Fibroblast of skin of left biceps (primary cell): ENCODE results near the gene TAF9.
"Not testable (repeated sequence)": the region's sequence is repeated elsewhere in the genome, so short reads cannot be mapped to it uniquely, and the experiment has no call there.

Experiments
- DNase-seq, 2 experiments: peaks; one replicate each; pipeline ENCODE4 v3.0.0-alpha.2; 2013; ENCODE audit warnings: low read depth in 2 of 2

Gene TAF9, protein sequence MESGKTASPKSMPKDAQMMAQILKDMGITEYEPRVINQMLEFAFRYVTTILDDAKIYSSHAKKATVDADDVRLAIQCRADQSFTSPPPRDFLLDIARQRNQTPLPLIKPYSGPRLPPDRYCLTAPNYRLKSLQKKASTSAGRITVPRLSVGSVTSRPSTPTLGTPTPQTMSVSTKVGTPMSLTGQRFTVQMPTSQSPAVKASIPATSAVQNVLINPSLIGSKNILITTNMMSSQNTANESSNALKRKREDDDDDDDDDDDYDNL

DNA sequence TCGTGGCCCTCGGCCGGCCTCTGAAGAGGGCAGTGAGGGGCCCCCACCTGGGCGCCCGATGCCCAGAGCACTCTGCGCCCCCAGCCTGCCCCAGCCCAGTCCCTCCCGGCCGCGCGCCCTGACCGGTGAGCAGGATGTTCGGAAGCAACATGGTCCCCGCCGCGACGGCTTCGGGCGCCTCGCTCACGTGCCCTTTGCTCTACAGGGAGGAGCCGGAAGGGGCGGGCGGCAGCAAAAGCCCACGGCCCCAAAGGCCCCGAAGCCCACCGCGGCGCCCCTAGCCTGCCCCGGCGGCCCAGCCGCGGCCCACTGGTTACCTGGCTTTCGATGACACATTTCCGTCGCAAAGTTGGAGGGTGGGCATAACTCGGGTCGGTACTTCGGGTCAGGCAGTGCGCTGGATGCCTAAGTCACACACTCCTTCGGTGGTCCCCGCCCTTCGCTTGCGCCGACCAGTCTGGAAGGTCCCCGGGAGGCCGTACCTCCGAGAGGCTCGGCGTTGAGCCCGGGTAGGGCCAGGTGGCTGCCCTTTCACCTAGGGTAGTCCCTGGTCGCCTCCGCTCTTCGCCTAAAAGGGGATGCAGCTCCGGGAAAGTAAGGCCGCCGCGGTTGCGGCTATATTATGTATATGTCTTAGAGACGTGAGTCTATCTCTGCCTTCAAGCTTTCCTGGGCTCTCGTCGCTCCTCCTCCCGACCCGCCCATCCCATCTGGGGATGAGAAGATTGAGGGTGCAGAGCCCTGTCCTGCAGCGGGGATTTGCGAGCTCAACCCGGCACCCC, at the start of gene TAF9, which contains the start of the genes AK6 and RAD17:
TAF9 (minus strand) TSS at position 181 of the 782 bp plus-strand sequence. CDS start 3,783 bp downstream, outside the sequence.
AK6 (minus strand) TSS at position 181 of the 782 bp plus-strand sequence; CDS start at position 151, 30 bp downstream.
RAD17 (plus strand) TSS at position 479 of the 782 bp plus-strand sequence. CDS start 2,391 bp downstream, outside the sequence.
- DNase-seq = peak; percentile 75 to 76

GRCh38 chr5:69418554-69418953, 49.2 kb upstream of the TAF9 start:
- no peak for DNase-seq

- no peak for DNase-seq
Observed at GRCh38 chr5:69416699-69417098, 47.4 kb upstream of the TAF9 start.

DNA sequence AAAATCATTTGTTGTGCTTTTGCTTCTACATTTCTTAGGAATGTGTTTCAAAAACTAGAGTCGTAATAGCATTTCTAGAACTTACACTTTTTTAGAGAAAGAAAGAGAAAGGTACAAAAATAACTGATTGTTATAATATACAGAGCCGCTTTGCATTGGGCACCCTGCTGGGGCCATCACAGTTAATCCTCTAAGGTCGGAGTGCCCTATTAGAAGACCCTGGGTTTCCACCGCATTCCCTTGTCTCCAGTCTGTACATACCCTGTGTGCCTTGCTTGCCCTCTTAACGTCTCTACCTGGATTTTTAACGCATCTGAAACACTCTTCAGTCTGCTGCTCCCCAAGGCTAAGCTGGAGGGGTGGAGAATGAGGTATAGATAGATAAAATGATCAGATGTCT, 46.9 kb upstream of the TAF9 start:
- no peak for DNase-seq

- DNase-seq = no peak
Observed at GRCh38 chr5:69415584-69415958, 46.3 kb upstream of the TAF9 start.

DNA sequence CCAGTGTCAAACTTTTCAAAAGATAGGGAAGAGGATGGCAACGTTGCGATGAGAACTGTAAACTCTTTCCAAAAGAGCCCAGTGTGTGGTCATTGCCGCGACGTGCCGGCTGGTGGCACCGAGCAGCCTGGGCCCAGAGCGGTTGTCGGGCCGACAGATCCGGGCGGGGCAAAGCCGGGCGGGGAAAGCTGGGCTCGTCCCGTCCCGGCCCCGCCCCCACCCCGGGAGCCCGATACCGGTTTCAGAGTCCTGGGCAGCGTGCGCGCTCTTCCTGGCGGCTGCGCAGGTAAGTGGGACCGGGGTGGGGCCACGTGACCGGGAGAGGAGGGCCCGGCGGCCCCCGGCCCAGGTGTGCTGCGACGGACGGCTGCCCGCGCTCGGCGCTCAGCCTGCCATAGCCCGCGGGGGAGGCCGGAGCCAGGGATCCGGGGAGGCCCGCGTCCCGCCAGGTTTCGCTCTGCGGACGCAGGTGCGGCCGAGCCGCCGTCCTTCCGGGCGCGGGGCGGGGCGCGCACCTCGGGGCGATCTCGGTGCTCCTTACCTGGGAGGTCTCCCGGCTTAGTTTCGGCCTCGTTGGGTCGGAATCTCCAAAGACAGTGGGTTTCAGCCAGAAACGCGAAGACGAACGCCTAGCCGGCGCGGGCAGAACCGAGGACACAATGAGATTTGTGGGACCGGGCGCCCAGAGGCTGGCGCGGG, 45.7 kb upstream of the TAF9 start, which contains the start of gene MARVELD2:
MARVELD2 (plus strand) TSS at position 232 of the 699 bp plus-strand sequence. CDS start 4,270 bp downstream, outside the sequence.
- DNase-seq = no peak

- DNase-seq = no peak
Observed at GRCh38 chr5:69404659-69405330, 35.5 kb upstream of the TAF9 start.

GRCh38 chr5:69378376-69378775, 9.1 kb upstream of the TAF9 start:
- no peak for DNase-seq

- no peak for DNase-seq
Observed at GRCh38 chr5:69374911-69375446, 5.7 kb upstream of the TAF9 start.

- no peak for DNase-seq
Observed at GRCh38 chr5:69372394-69372793, 3.1 kb upstream of the TAF9 start.

DNA sequence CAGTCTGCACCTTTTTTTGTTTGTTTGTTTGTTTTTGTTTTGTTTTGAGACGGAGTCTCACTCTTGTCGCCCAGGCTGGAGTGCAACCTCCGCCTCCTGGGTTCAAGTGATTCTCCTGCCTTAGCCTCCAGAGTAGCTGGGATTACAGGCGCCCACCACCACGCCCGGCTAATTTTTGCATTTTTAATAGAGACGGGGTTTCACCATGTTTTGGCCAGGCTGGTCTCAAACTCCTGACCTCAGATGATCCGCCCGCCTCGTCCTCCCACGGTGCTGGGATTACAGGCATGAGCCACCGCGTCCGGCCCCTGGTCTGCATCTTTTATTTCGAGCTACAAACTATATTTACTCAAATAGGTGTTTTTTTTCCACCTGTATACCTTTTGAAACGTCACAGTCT, 1.0 kb upstream of the TAF9 start:
- not testable (repeated sequence) for DNase-seq

- DNase-seq = peak; percentile 2 to 13
Observed at GRCh38 chr5:69368458-69369339, 621 bp downstream of the TAF9 start.

DNA sequence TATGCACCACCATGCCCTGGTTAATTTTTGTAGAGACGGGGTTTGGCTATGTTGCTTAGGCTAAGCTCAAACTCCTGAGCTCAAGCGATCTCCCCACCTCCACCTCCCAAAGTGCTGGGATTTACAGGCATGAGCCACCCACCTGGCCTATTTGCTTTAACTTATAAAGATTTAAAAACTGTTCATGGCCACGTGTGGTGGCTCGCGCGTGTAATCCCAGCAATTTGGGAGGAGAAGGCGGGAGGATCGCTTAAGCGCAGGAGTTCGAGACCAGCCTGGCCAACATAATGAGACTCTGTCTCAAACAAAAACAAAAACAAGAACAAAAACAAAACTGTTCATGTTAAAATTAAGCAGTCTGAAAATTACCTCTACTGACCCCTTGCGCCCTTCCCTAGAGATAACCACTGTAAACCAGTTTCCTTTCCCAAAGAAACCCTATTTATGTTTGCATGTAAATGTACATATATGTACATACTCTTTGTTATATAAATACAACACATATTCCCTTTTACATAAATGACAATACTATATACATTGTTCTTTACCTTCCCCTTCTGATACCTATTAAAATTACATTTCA, 1.5 kb downstream of the TAF9 start:
- DNase-seq = no peak

DNA sequence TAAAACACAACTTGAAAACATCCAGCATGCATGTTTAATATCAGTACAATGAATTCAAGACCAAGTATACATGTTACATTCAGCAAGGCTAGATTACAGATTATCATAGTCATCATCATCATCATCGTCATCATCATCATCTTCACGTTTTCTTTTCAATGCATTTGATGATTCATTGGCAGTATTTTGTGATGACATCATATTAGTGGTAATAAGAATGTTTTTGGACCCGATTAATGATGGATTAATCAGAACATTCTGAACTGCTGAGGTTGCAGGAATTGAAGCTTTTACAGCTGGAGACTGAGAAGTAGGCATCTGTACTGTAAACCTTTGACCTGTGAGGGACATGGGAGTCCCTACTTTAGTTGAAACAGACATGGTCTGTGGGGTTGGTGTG, 4.5 kb downstream of the TAF9 start:
- DNase-seq = no peak

- DNase-seq = no peak
Observed at GRCh38 chr5:69364414-69364813, 4.9 kb downstream of the TAF9 start.

DNA sequence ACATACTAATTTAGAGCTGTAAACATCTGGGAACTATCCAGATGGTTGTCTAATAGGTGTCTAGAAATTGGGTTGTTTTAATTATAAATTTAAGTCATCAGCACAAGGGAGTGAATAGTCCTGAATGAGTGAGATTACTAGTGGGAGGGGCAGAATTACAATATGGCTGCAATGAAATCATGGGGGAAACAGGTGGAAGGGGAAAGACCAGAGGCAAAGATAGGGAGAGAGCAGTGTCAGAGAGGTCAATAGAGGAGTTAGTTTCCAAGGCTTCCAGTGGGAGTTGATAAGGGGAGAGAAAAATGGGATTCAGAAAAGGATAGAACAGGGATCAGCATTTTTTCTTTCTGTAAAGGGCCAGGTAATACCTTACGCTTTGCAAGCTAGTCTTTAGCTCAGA, 8.9 kb downstream of the TAF9 start:
- DNase-seq = no peak

DNA sequence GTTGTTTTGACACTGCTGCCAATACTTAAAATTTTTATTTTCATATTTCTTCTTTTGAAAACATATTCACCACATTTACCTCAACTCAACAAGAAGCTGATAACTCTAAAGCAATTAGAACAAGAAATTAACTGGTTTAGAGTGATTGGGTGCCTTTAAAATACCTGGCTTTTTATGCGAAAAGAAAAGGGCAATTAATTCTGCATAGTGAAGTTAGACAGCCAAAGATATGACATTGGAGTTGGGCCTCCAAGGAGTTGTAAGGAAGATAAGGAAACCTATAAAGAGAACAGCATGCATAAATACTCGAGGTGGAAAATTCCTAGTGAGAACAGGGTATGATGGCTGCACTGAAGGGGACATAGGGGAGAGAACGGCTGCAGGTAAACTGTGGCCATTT, 9.6 kb downstream of the TAF9 start:
- no peak for DNase-seq

DNA sequence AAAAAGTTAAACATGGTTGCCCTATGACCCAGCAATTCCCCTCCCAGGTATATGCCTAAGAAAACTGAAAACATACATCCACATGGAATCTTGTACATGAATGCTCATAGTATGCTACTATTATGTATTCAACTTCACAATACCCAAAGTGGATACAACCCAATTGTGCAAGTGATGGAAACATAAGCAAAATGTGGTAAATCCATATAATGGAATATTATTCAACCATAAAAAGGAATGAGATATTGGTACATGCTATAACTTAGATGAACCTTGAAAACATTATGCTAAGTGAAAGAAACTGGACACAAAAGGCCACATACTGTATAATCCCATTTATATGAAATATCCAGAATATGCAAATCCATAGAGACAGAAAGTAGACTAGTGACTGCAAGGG, 18.7 kb downstream of the TAF9 start:
- DNase-seq = no peak

GRCh38 chr5:69343083-69343482, 26.2 kb downstream of the TAF9 start:
- no peak for DNase-seq
